Mesendoderm (in vitro differentiated cells): Measurements from ENCODE around the gene CACNA1C.

ENCODE experiments used
- DNase-seq: peaks from one replicate; pipeline ENCODE4 v3.0.0; 2013
- H2AK5ac ChIP-seq: 2 replicates; pipeline ENCODE4 v1.6.1; 2013; ENCODE audit warnings: low read length, inconsistent platforms
- H2BK120ac ChIP-seq: 2 replicates; pipeline ENCODE4 v1.6.1; 2013; ENCODE audit warnings: low read depth, mild to moderate bottlenecking, low read length, moderate library complexity, mixed read lengths
- H2BK15ac ChIP-seq: replicated peaks from 2 replicates; pipeline ENCODE4 v1.6.1; 2013; ENCODE audit warnings: low read depth, mild to moderate bottlenecking, moderate library complexity
- H2BK5ac ChIP-seq: 2 replicates; pipeline ENCODE4 v1.6.1; 2013; ENCODE audit warnings: low read length, inconsistent platforms
- H3K18ac ChIP-seq: 2 replicates; pipeline ENCODE4 v1.6.1; 2013; ENCODE audit warnings: mild to moderate bottlenecking, low read length, mixed read lengths
- H3K23ac ChIP-seq: one replicate; pipeline ENCODE4 v1.6.1; 2013; ENCODE audit warnings: low read length
- H3K27ac ChIP-seq: 2 replicates; pipeline ENCODE4 v1.5.1; 2013; ENCODE audit warnings: low read depth, mild to moderate bottlenecking, inconsistent platforms, low read length, moderate library complexity
- H3K27me3 ChIP-seq: 2 replicates; pipeline ENCODE4 v1.6.1; 2013; ENCODE audit warnings: low read length, control low read depth, mild to moderate bottlenecking, inconsistent platforms; ENCODE audit not compliant: insufficient read depth, poor library complexity
- H3K36me3 ChIP-seq: 2 replicates; pipeline ENCODE4 v1.6.1; 2013; ENCODE audit warnings: low read length, inconsistent platforms; ENCODE audit not compliant: control insufficient read depth, insufficient read depth
- H3K4ac ChIP-seq: one replicate; pipeline ENCODE4 v1.6.1; 2013; ENCODE audit warnings: low read depth, mild to moderate bottlenecking, low read length, moderate library complexity
- H3K4me1 ChIP-seq: 2 replicates; pipeline ENCODE4 v1.6.1; 2013; ENCODE audit warnings: low read depth, low read length, inconsistent platforms; ENCODE audit not compliant: control insufficient read depth
- H3K4me2 ChIP-seq: 2 replicates; pipeline ENCODE4 v1.6.1; 2013; ENCODE audit warnings: low read length
- H3K4me3 ChIP-seq: 2 replicates; pipeline ENCODE4 v1.5.1; 2013; ENCODE audit warnings: mild to moderate bottlenecking, low read length
- H3K56ac ChIP-seq: one replicate; pipeline ENCODE4 v1.6.1; 2013; ENCODE audit warnings: low read length
- H3K79me1 ChIP-seq: 2 replicates; pipeline ENCODE4 v1.6.1; 2013; ENCODE audit warnings: low read length, inconsistent platforms
- H3K79me2 ChIP-seq: 2 replicates; pipeline ENCODE4 v1.6.1; 2013; ENCODE audit warnings: mild to moderate bottlenecking, low read length; ENCODE audit not compliant: control insufficient read depth, insufficient read depth
- H3K9ac ChIP-seq: 2 replicates; pipeline ENCODE4 v1.6.1; 2013; ENCODE audit warnings: low read length, inconsistent platforms
- H4K5ac ChIP-seq: one replicate; pipeline ENCODE4 v1.6.1; 2013; ENCODE audit warnings: low read length
- H4K8ac ChIP-seq: one replicate; pipeline ENCODE4 v1.6.1; 2013; ENCODE audit warnings: low read depth, mild to moderate bottlenecking, control low read depth, low read length, moderate library complexity
- WGBS: extraction: QIAGEN DNeasy Blood & Tissue Kit; methylation state at CpG from one replicate; pipeline ENCODE4 v1.1.7; 2013; ENCODE audit warnings: low lambda C conversion rate, missing lambda C conversion rate; ENCODE audit not compliant: insufficient coverage; ENCODE audit errors: extremely low coverage; 5-methylcytosine and 5-hydroxymethylcytosine counted together

The CACNA1C gene

GRCh38 chr12:2383325-2384028 lies 330.7 kb downstream of the CACNA1C start:
- peak; percentile 85 for DNase-seq
- no peak overlapping the region for H3K9ac ChIP-seq
- peak overlapping the region; percentile 27 for H2AK5ac ChIP-seq
- no CpG with 5 or more reads among the region's 10 CpGs for WGBS
- no peaks in the 10 kb centered on the region for H3K79me1 ChIP-seq
- no peak overlapping the region for H3K27ac ChIP-seq
- H3K36me3 ChIP-seq: no peaks in the 10 kb centered on the region
- no peak overlapping the region for H4K8ac ChIP-seq
- no peak overlapping the region for H3K4ac ChIP-seq
- peak overlapping the region; percentile 27 for H2BK5ac ChIP-seq
- no peak overlapping the region for H2BK15ac ChIP-seq
- H3K4me1 ChIP-seq: peaks cover 15% of the 10 kb centered on the region
- no peak overlapping the region for H3K56ac ChIP-seq
- no peaks in the 10 kb centered on the region for H3K79me2 ChIP-seq
- H3K27me3 ChIP-seq: no peaks in the 10 kb centered on the region
- H3K18ac ChIP-seq: peak overlapping the region; percentile 13
- H3K4me3 ChIP-seq: no peak overlapping the region
- no peak overlapping the region for H2BK120ac ChIP-seq
- no peak overlapping the region for H3K23ac ChIP-seq
- no peak overlapping the region for H3K4me2 ChIP-seq
- H4K5ac ChIP-seq: no peak overlapping the region

GRCh38 chr12:2384029-2384386 lies 331.2 kb downstream of the CACNA1C start:
- no peak overlapping the region for H3K4ac ChIP-seq
- H3K9ac ChIP-seq: no peak overlapping the region
- no peak overlapping the region for H2BK15ac ChIP-seq
- no peaks in the 10 kb centered on the region for H3K36me3 ChIP-seq
- WGBS: no CpG with 5 or more reads among the region's 6 CpGs
- peaks cover 15% of the 10 kb centered on the region for H3K4me1 ChIP-seq
- no peak overlapping the region for H2BK5ac ChIP-seq
- no peaks in the 10 kb centered on the region for H3K79me2 ChIP-seq
- no peak overlapping the region for H4K5ac ChIP-seq
- H2BK120ac ChIP-seq: no peak overlapping the region
- H3K27ac ChIP-seq: no peak overlapping the region
- no peak overlapping the region for H3K4me3 ChIP-seq
- H2AK5ac ChIP-seq: no peak overlapping the region
- H4K8ac ChIP-seq: no peak overlapping the region
- DNase-seq: no peak
- H3K4me2 ChIP-seq: no peak overlapping the region
- H3K23ac ChIP-seq: no peak overlapping the region
- H3K27me3 ChIP-seq: no peaks in the 10 kb centered on the region
- H3K56ac ChIP-seq: no peak overlapping the region
- H3K79me1 ChIP-seq: no peaks in the 10 kb centered on the region
- H3K18ac ChIP-seq: no peak overlapping the region

GRCh38 chr12:2384533-2385351 lies 332.0 kb downstream of the CACNA1C start:
- no peak overlapping the region for H4K5ac ChIP-seq
- peaks cover 15% of the 10 kb centered on the region for H3K4me1 ChIP-seq
- no CpG with 5 or more reads among the region's 17 CpGs for WGBS
- H2BK5ac ChIP-seq: no peak overlapping the region
- H3K4me2 ChIP-seq: no peak overlapping the region
- H2BK120ac ChIP-seq: no peak overlapping the region
- peak overlapping the region; percentile 18 for H3K18ac ChIP-seq
- no peak overlapping the region for H3K4ac ChIP-seq
- H2AK5ac ChIP-seq: no peak overlapping the region
- no peaks in the 10 kb centered on the region for H3K27me3 ChIP-seq
- H3K9ac ChIP-seq: no peak overlapping the region
- H3K79me1 ChIP-seq: no peaks in the 10 kb centered on the region
- peak overlapping the region; percentile 25 for H3K56ac ChIP-seq
- no peak overlapping the region for H3K27ac ChIP-seq
- no peak overlapping the region for H3K23ac ChIP-seq
- peak; percentile 42 for DNase-seq
- no peak overlapping the region for H4K8ac ChIP-seq
- H3K4me3 ChIP-seq: no peak overlapping the region
- H2BK15ac ChIP-seq: no peak overlapping the region
- no peaks in the 10 kb centered on the region for H3K36me3 ChIP-seq
- no peaks in the 10 kb centered on the region for H3K79me2 ChIP-seq

- no peak overlapping the region for H2AK5ac ChIP-seq
- H3K4me3 ChIP-seq: no peak overlapping the region
- H4K8ac ChIP-seq: no peak overlapping the region
- H3K36me3 ChIP-seq: no peaks in the 10 kb centered on the region
- H2BK120ac ChIP-seq: no peak overlapping the region
- H3K9ac ChIP-seq: no peak overlapping the region
- H3K4ac ChIP-seq: no peak overlapping the region
- no peak overlapping the region for H2BK5ac ChIP-seq
- H2BK15ac ChIP-seq: no peak overlapping the region
- no peak overlapping the region for H3K27ac ChIP-seq
- H4K5ac ChIP-seq: no peak overlapping the region
- WGBS: no CpG with 5 or more reads among the region's 5 CpGs
- DNase-seq: no peak
- no peak overlapping the region for H3K23ac ChIP-seq
- no peaks in the 10 kb centered on the region for H3K79me2 ChIP-seq
- no peak overlapping the region for H3K4me2 ChIP-seq
- no peaks in the 10 kb centered on the region for H3K79me1 ChIP-seq
- peaks cover 15% of the 10 kb centered on the region for H3K4me1 ChIP-seq
- H3K27me3 ChIP-seq: no peaks in the 10 kb centered on the region
- no peak overlapping the region for H3K56ac ChIP-seq
- H3K18ac ChIP-seq: no peak overlapping the region
Measured at GRCh38 chr12:2385529-2385928, 332.7 kb downstream of the CACNA1C start.

DNA sequence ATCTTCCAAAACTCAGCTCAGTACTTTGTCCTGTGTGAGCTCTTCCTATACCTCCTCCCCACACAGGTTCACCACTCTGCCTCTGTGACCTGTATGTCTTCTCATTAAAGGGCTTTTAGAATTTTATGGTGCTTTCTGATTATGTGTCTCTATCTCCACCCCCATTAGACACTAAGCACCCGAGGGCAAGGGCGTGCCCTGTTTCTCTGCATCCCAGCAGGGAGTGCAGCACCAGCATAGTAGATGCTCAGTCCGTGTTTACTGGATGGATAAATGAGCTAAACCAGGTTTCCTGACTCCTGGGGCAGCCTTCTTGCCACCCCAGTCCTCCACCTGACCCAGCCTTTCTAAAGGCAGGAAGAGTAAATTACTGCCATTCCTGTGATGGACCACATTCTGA lies 333.8 kb downstream of the CACNA1C start:
- H2BK120ac ChIP-seq: no peak overlapping the region
- H3K27me3 ChIP-seq: no peaks in the 10 kb centered on the region
- H3K56ac ChIP-seq: no peak overlapping the region
- H3K4me3 ChIP-seq: no peak overlapping the region
- no peak overlapping the region for H2AK5ac ChIP-seq
- H3K79me1 ChIP-seq: no peaks in the 10 kb centered on the region
- H3K27ac ChIP-seq: no peak overlapping the region
- H2BK15ac ChIP-seq: no peak overlapping the region
- no peaks in the 10 kb centered on the region for H3K79me2 ChIP-seq
- H3K23ac ChIP-seq: no peak overlapping the region
- H4K5ac ChIP-seq: no peak overlapping the region
- no CpG with 5 or more reads among the region's 3 CpGs for WGBS
- H3K9ac ChIP-seq: no peak overlapping the region
- H3K4me2 ChIP-seq: no peak overlapping the region
- no peak overlapping the region for H4K8ac ChIP-seq
- DNase-seq: no peak
- H3K36me3 ChIP-seq: no peaks in the 10 kb centered on the region
- no peak overlapping the region for H2BK5ac ChIP-seq
- no peak overlapping the region for H3K18ac ChIP-seq
- peaks cover 15% of the 10 kb centered on the region for H3K4me1 ChIP-seq
- H3K4ac ChIP-seq: no peak overlapping the region
